Calu3 (cell line): ENCODE results near the gene RBP3. TPM values are rescaled to one million over a fixed set of nuclear protein-coding genes. Genes with fewer than 3 reads are reported as not detected.

ENCODE experiments used
- BruUV-seq: library from RNA; stranded (reverse); fragments of 400-500 nt; replicated peaks from 2 replicates; lab custom pipeline; 2021; lab: Mats Ljungman, UMichigan
- CTCF ChIA-PET: fragments of 300-600 bp; sonication (Branson Sonifier 250); formaldehyde crosslinking; loops from one replicate; lab custom pipeline; 2022; ENCODE audit warnings: antibody characterized with exemption; lab: Charles Lee
- DNase-seq: peaks from one replicate; pipeline ENCODE4 v3.0.0; 2022
- H3K27ac Mint-ChIP-seq: one replicate; pipeline ENCODE4 v1.8.0; 2022; ENCODE audit warnings: mixed read lengths; ENCODE audit not compliant: unreplicated experiment
- H3K27me3 Mint-ChIP-seq: one replicate; pipeline ENCODE4 v1.8.0; 2022; ENCODE audit warnings: mixed read lengths; ENCODE audit not compliant: unreplicated experiment
- H3K36me3 Mint-ChIP-seq: one replicate; pipeline ENCODE4 v1.8.0; 2022; ENCODE audit warnings: mild to moderate bottlenecking, moderate library complexity, mixed read lengths; ENCODE audit not compliant: insufficient read depth, unreplicated experiment
- H3K4me1 Mint-ChIP-seq: one replicate; pipeline ENCODE4 v1.8.0; 2022; ENCODE audit warnings: mild to moderate bottlenecking, low read depth, mixed read lengths; ENCODE audit not compliant: unreplicated experiment
- H3K4me3 Mint-ChIP-seq: one replicate; pipeline ENCODE4 v1.8.0; 2022; ENCODE audit warnings: mild to moderate bottlenecking, low read depth, moderate library complexity, mixed read lengths; ENCODE audit not compliant: unreplicated experiment
- H3K9me3 Mint-ChIP-seq: one replicate; pipeline ENCODE4 v1.8.0; 2022; ENCODE audit warnings: low read depth, mixed read lengths; ENCODE audit not compliant: unreplicated experiment
- intact Hi-C: fragments of 100-400 bp; cut with micrococcal nuclease; formaldehyde crosslinking; loops from one replicate; pipeline ENCODE4 v1.10.0; 2022; ENCODE audit not compliant: unreplicated experiment
- total RNA-seq: library from RNA; stranded (reverse); gene quantifications from 2 replicates; pipeline ENCODE4 v1.2.3, GENCODE V29; 2022
- TF ChIP-seq, protein P1 (sequence below): fragments of 200-600 bp; IDR thresholded peaks from one replicate; pipeline ENCODE4 v1.8.0; 2022; ENCODE audit warnings: antibody characterized with exemption; ENCODE audit not compliant: unreplicated experiment

The RBP3 gene
- total RNA-seq, 1 experiment from 2014 or later: not detected

DNA sequence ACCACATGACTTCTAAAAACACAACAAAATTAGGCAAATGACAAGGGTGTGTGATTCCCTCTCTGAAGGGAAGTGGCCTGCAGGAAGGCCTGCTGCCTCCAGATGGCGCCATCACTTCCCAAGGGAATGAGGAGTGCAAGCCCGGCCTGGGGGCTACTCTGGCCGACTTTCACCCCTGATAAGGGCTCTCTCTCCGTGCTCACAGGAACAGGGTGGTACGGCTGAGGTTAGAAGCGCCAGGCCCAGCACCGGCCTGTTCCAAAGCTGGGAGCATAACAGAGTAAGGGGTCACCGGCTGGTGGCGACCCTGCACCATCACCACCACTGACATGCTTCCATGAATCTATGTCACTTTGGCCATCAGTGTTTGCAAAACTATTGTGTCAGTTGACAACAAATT lies 13.1 kb downstream of the RBP3 start:
- no peaks in the 10 kb centered on the region for H3K9me3 Mint-ChIP-seq
- H3K27me3 Mint-ChIP-seq: no peaks in the 10 kb centered on the region
- no peak overlapping the region for H3K4me3 Mint-ChIP-seq
- H3K36me3 Mint-ChIP-seq: no peaks in the 10 kb centered on the region
- intact Hi-C loops: no loop called here
- DNase-seq: peak; percentile 63
- no TSS peak for BruUV-seq
- CTCF ChIA-PET: interaction anchor here (1.2 to 1.3 kb wide), 2 partner anchors 23 to 46 kb away, joined by 3 to 4 read pairs; partner anchors contain the start of gene ZNF488
- H3K4me1 Mint-ChIP-seq: peaks cover 14% of the 10 kb centered on the region
- TF ChIP-seq, protein P1, sequence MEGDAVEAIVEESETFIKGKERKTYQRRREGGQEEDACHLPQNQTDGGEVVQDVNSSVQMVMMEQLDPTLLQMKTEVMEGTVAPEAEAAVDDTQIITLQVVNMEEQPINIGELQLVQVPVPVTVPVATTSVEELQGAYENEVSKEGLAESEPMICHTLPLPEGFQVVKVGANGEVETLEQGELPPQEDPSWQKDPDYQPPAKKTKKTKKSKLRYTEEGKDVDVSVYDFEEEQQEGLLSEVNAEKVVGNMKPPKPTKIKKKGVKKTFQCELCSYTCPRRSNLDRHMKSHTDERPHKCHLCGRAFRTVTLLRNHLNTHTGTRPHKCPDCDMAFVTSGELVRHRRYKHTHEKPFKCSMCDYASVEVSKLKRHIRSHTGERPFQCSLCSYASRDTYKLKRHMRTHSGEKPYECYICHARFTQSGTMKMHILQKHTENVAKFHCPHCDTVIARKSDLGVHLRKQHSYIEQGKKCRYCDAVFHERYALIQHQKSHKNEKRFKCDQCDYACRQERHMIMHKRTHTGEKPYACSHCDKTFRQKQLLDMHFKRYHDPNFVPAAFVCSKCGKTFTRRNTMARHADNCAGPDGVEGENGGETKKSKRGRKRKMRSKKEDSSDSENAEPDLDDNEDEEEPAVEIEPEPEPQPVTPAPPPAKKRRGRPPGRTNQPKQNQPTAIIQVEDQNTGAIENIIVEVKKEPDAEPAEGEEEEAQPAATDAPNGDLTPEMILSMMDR: peak; percentile 80
- H3K27ac Mint-ChIP-seq: no peak overlapping the region

DNA sequence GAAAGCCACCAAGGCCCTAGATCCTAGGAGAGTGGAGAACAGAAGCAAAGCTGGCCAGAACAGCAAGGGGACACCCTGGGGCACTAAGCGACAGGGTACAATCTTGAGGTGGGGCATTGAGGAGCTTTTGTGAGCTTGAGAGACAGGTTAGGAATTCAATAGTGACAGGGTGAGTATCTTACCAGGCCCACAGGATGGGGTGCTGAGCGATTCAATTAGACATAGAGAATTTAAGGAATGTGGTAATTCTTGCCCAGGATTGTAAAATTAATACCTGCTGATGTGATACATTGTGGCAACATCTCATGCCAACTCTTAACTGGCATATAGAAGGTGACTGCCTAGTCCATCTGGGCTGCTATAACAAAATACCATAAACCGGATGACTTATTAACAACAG lies 14.0 kb downstream of the RBP3 start:
- CTCF ChIA-PET: interaction anchor here (1.2 to 1.3 kb wide), 2 partner anchors 22 to 45 kb away, joined by 3 to 4 read pairs; partner anchors contain the start of gene ZNF488
- intact Hi-C loops: no loop called here
- Mint-ChIP-seq H3K9me3 (no peaks in the 10 kb centered on the region), H3K27me3 (no peaks in the 10 kb centered on the region), H3K36me3 (no peaks in the 10 kb centered on the region), H3K4me3 (no peak overlapping the region), H3K27ac (no peak overlapping the region), H3K4me1 (peaks cover 14% of the 10 kb centered on the region)
- BruUV-seq: no TSS peak
- no peak for DNase-seq
- TF ChIP-seq, protein P1: no peak

DNA sequence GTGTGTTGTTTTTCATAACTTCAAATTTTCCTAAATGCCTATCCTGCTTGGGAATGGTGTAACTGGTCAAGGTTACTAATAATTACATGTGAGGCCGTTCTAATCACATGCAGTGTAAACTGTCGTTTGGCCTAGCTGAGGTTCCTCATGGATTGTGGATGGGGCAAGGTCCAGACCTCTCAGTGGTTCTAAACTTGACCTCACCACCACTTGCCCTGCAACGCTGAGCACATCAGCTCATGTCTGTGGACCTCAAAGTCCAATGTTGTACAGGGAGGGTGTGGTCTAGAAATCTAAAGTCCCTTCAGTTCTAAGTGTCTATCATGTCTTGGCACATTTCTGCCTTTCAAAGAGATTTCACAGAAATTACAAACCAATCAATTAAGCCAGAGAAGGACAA lies 15.6 kb downstream of the RBP3 start:
- no TSS peak for BruUV-seq
- intact Hi-C loops: no loop called here
- DNase-seq: no peak
- no peaks in the 10 kb centered on the region for H3K36me3 Mint-ChIP-seq
- H3K27me3 Mint-ChIP-seq: no peaks in the 10 kb centered on the region
- TF ChIP-seq, protein P1: no peak
- no peaks in the 10 kb centered on the region for H3K9me3 Mint-ChIP-seq
- no peak overlapping the region for H3K27ac Mint-ChIP-seq
- CTCF ChIA-PET: interaction anchor here (0.7 kb wide), 1 partner anchor 11 kb away, joined by 4 read pairs; no protein-coding TSS in a partner anchor
- H3K4me1 Mint-ChIP-seq: peaks cover 14% of the 10 kb centered on the region
- H3K4me3 Mint-ChIP-seq: no peak overlapping the region

DNA sequence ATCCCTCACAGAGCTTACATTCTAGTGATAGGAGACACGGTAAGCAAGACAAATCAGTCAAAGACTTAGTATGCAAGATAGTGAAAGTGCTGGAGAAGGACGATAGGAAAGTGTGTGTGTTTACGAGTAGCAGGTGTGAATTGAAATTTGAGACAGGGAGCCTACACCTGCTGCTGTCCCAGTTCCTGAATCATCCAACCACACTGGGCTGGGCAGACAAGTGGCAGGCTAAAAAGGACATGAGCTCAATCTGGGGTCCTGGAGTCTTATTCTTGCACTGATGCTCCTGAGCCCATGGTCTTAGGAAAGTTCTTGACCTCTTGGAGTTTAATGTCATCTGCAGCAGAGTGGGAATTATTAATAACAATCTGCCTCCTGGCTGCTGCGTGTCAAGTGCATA lies 16.2 kb downstream of the RBP3 start:
- CTCF ChIA-PET: interaction anchor here (0.7 kb wide), 1 partner anchor 11 kb away, joined by 4 read pairs; no protein-coding TSS in a partner anchor
- BruUV-seq: no TSS peak
- Mint-ChIP-seq H3K36me3 (no peaks in the 10 kb centered on the region), H3K4me3 (no peak overlapping the region), H3K27ac (no peak overlapping the region), H3K9me3 (no peaks in the 10 kb centered on the region), H3K4me1 (peaks cover 14% of the 10 kb centered on the region), H3K27me3 (no peaks in the 10 kb centered on the region)
- DNase-seq: no peak
- intact Hi-C loops: no loop called here
- TF ChIP-seq, protein P1: no peak
